Immature natural killer cell (primary cell): ENCODE measurements around the gene WDR5B. TPM values are rescaled to one million over a fixed set of nuclear protein-coding genes. Genes with fewer than 3 reads are reported as not detected.
"Not testable (repeated sequence)": the region's sequence is repeated elsewhere in the genome, so short reads cannot be mapped to it uniquely, and the experiment has no call there.

Experiments
- DNase-seq, 3 donors: peaks; one replicate each; pipeline ENCODE4 v3.0.0; 2022; ENCODE audit warnings: mixed read lengths in 1 of 3
- H3K27ac Mint-ChIP-seq, 6 donors: one replicate each; pipeline ENCODE4 v1.8.0; 2020; ENCODE audit warnings: mixed read lengths in 6 of 6, mild to moderate bottlenecking in 5 of 6, inconsistent platforms in 4 of 6, moderate library complexity in 3 of 6
- H3K27me3 Mint-ChIP-seq, 3 donors: one replicate each; pipeline ENCODE4 v1.8.0; 2020 to 2021; ENCODE audit warnings: low read depth in 3 of 3, mild to moderate bottlenecking in 3 of 3, mixed read lengths in 3 of 3, moderate library complexity in 3 of 3, inconsistent platforms in 1 of 3
- H3K36me3 Mint-ChIP-seq, 3 donors: one replicate each; pipeline ENCODE4 v1.8.0; 2020; ENCODE audit warnings: mixed read lengths in 3 of 3, inconsistent platforms in 2 of 3, mild to moderate bottlenecking in 2 of 3
- H3K4me1 Mint-ChIP-seq, 2 donors: one replicate each; pipeline ENCODE4 v1.8.0; 2020; ENCODE audit warnings: inconsistent platforms in 2 of 2, mild to moderate bottlenecking in 2 of 2, mixed read lengths in 2 of 2, moderate library complexity in 1 of 2
- H3K4me3 Mint-ChIP-seq, 5 donors: one replicate each; pipeline ENCODE4 v1.8.0; 2020; ENCODE audit warnings: mild to moderate bottlenecking in 5 of 5, mixed read lengths in 5 of 5, inconsistent platforms in 3 of 5, moderate library complexity in 3 of 5
- H3K9me3 Mint-ChIP-seq, 6 donors: one replicate each; pipeline ENCODE4 v1.8.0; 2020; ENCODE audit warnings: mild to moderate bottlenecking in 6 of 6, mixed read lengths in 6 of 6, inconsistent platforms in 4 of 6, moderate library complexity in 3 of 6
- polyA plus RNA-seq, 3 donors: library from polyadenylated mRNA; unstranded; fragments of 300-500 nt; fragmentation: Illumina TruSeq; gene quantifications; one replicate each; pipeline ENCODE4 v1.2.3, GENCODE V29; 2021

The WDR5B gene
- 1 to 10 TPM in 2 of 3 donors, under 1 TPM in 1; 0.70 to 2.2 (median 1.3) TPM for polyA plus RNA-seq

- Mint-ChIP-seq H3K27me3 (peaks cover 4 to 13% (median 12%) of the 10 kb centered on the region in 3 donors), H3K4me3 (peak within 1 kb of the TSS; percentile 94 to 100 (median 97)), H3K27ac (peak within 1 kb of the TSS; percentile 97 to 100 (median 100)), H3K36me3 (no peaks in the 10 kb centered on the region), H3K9me3 (no peaks in the 10 kb centered on the region), H3K4me1 (peaks cover 42 to 65% of the 10 kb centered on the region in 2 donors)
- peak; percentile 99 for DNase-seq
These were observed at the start of gene WDR5B for GRCh38 chr3:122415762-122416654. WDR5B (minus strand) TSS chr3:122416062; CDS start chr3:122415528, 534 bp downstream.

GRCh38 chr3:122464659-122465058 is 48.8 kb upstream of the WDR5B start:
- DNase-seq = no peak
- peaks cover 0 to 1% (median 0%) of the 10 kb centered on the region in 3 donors for H3K27me3 Mint-ChIP-seq
- peak overlapping the region in 2 of 6 donors; percentile 14 to 31 for H3K27ac Mint-ChIP-seq
- H3K4me3 Mint-ChIP-seq = no peak overlapping the region
- no peaks in the 10 kb centered on the region for H3K9me3 Mint-ChIP-seq
- H3K36me3 Mint-ChIP-seq = peaks cover 17 to 30% (median 24%) of the 10 kb centered on the region in 3 donors
- peaks cover 18 to 32% of the 10 kb centered on the region in 2 donors for H3K4me1 Mint-ChIP-seq

- H3K27me3 Mint-ChIP-seq = no peaks in the 10 kb centered on the region
- H3K4me1 Mint-ChIP-seq = peaks cover 2 to 16% of the 10 kb centered on the region in 2 donors
- H3K4me3 Mint-ChIP-seq = no peak overlapping the region
- peaks cover 27 to 44% (median 40%) of the 10 kb centered on the region in 3 donors for H3K36me3 Mint-ChIP-seq
- no peak for DNase-seq
- H3K9me3 Mint-ChIP-seq = no peaks in the 10 kb centered on the region
- H3K27ac Mint-ChIP-seq = no peak overlapping the region
These were observed 46.5 kb upstream of the WDR5B start for GRCh38 chr3:122462406-122462805.

- peaks cover 0 to 11% of the 10 kb centered on the region in 2 donors for H3K4me1 Mint-ChIP-seq
- peak overlapping the region in 4 of 6 donors; percentile 5 to 45 (median 30) for H3K27ac Mint-ChIP-seq
- no peaks in the 10 kb centered on the region for H3K9me3 Mint-ChIP-seq
- no peaks in the 10 kb centered on the region for H3K27me3 Mint-ChIP-seq
- no peak for DNase-seq
- H3K4me3 Mint-ChIP-seq = no peak overlapping the region
- peaks cover 27 to 42% (median 41%) of the 10 kb centered on the region in 3 donors for H3K36me3 Mint-ChIP-seq
These were observed 45.9 kb upstream of the WDR5B start for GRCh38 chr3:122461806-122462205.

GRCh38 chr3:122458992-122459391 is 43.1 kb upstream of the WDR5B start:
- Mint-ChIP-seq H3K4me1 (peaks cover 0 to 6% of the 10 kb centered on the region in 2 donors), H3K4me3 (no peak overlapping the region), H3K36me3 (peaks cover 33 to 47% (median 41%) of the 10 kb centered on the region in 3 donors), H3K27me3 (no peaks in the 10 kb centered on the region), H3K9me3 (no peaks in the 10 kb centered on the region), H3K27ac (peak overlapping the region in 1 of 6 donors; percentile 38)
- peak in 1 of 3 donors; percentile 4 for DNase-seq

GRCh38 chr3:122457706-122458105 is 41.8 kb upstream of the WDR5B start:
- H3K27ac Mint-ChIP-seq = peak overlapping the region in 2 of 6 donors; percentile 5 to 20
- no peaks in the 10 kb centered on the region for H3K27me3 Mint-ChIP-seq
- no peak overlapping the region for H3K4me3 Mint-ChIP-seq
- DNase-seq = no peak
- peaks cover 30 to 41% (median 37%) of the 10 kb centered on the region in 3 donors for H3K36me3 Mint-ChIP-seq
- H3K9me3 Mint-ChIP-seq = no peaks in the 10 kb centered on the region
- peaks cover 0 to 6% of the 10 kb centered on the region in 2 donors for H3K4me1 Mint-ChIP-seq

GRCh38 chr3:122456074-122456473 is 40.2 kb upstream of the WDR5B start:
- Mint-ChIP-seq H3K4me1 (peaks cover 0 to 6% of the 10 kb centered on the region in 2 donors), H3K36me3 (peaks cover 25 to 39% (median 26%) of the 10 kb centered on the region in 3 donors), H3K27ac (no peak overlapping the region), H3K4me3 (no peak overlapping the region), H3K9me3 (no peaks in the 10 kb centered on the region), H3K27me3 (no peaks in the 10 kb centered on the region)
- DNase-seq = no peak

GRCh38 chr3:122451371-122451770 is 35.5 kb upstream of the WDR5B start:
- no peak overlapping the region for H3K27ac Mint-ChIP-seq
- no peak for DNase-seq
- no peaks in the 10 kb centered on the region for H3K9me3 Mint-ChIP-seq
- H3K4me1 Mint-ChIP-seq = peaks cover 2 to 17% of the 10 kb centered on the region in 2 donors
- peaks cover 25 to 52% (median 40%) of the 10 kb centered on the region in 3 donors for H3K36me3 Mint-ChIP-seq
- H3K27me3 Mint-ChIP-seq = no peaks in the 10 kb centered on the region
- H3K4me3 Mint-ChIP-seq = no peak overlapping the region

- Mint-ChIP-seq H3K4me1 (peaks cover 6 to 23% of the 10 kb centered on the region in 2 donors), H3K27ac (peak overlapping the region in 2 of 6 donors; percentile 14 to 69), H3K36me3 (peaks cover 42 to 75% (median 66%) of the 10 kb centered on the region in 3 donors), H3K9me3 (peaks cover 2 to 11% (median 5%) of the 10 kb centered on the region in 6 donors)
- not testable (repeated sequence) for H3K4me3 Mint-ChIP-seq, H3K27me3 Mint-ChIP-seq, DNase-seq
These were observed 32.4 kb upstream of the WDR5B start for GRCh38 chr3:122448218-122448617.

- H3K9me3 Mint-ChIP-seq = peaks cover 2 to 11% (median 5%) of the 10 kb centered on the region in 6 donors
- H3K36me3 Mint-ChIP-seq = peaks cover 67 to 94% (median 68%) of the 10 kb centered on the region in 3 donors
- not testable (repeated sequence) for H3K27me3 Mint-ChIP-seq, H3K4me3 Mint-ChIP-seq, H3K27ac Mint-ChIP-seq, DNase-seq
- peaks cover 6 to 23% of the 10 kb centered on the region in 2 donors for H3K4me1 Mint-ChIP-seq
These were observed 28.6 kb upstream of the WDR5B start for GRCh38 chr3:122444491-122444887.

- H3K9me3 Mint-ChIP-seq = peaks cover 2 to 11% (median 5%) of the 10 kb centered on the region in 6 donors
- H3K4me1 Mint-ChIP-seq = peaks cover 6 to 23% of the 10 kb centered on the region in 2 donors
- not testable (repeated sequence) for DNase-seq, H3K4me3 Mint-ChIP-seq, H3K27me3 Mint-ChIP-seq
- H3K27ac Mint-ChIP-seq = peak overlapping the region in 2 of 6 donors; percentile 17 to 55
- H3K36me3 Mint-ChIP-seq = peaks cover 62 to 90% (median 63%) of the 10 kb centered on the region in 3 donors
These were observed 28.1 kb upstream of the WDR5B start for GRCh38 chr3:122443762-122444490.

- Mint-ChIP-seq H3K4me3 (no peak overlapping the region), H3K4me1 (peaks cover 6 to 19% of the 10 kb centered on the region in 2 donors)
These were observed 27.2 kb upstream of the WDR5B start for GRCh38 chr3:122443090-122443489.

GRCh38 chr3:122435950-122436349 is 20.1 kb upstream of the WDR5B start:
- H3K27me3 Mint-ChIP-seq = peaks cover 0 to 2% (median 0%) of the 10 kb centered on the region in 3 donors
- H3K36me3 Mint-ChIP-seq = peaks cover 43 to 75% (median 53%) of the 10 kb centered on the region in 3 donors
- peak overlapping the region in 1 of 6 donors; percentile 30 for H3K27ac Mint-ChIP-seq
- H3K9me3 Mint-ChIP-seq = peaks cover 4 to 17% (median 8%) of the 10 kb centered on the region in 6 donors
- no peak for DNase-seq
- H3K4me3 Mint-ChIP-seq = no peak overlapping the region
- peaks cover 1 to 3% of the 10 kb centered on the region in 2 donors for H3K4me1 Mint-ChIP-seq

More at GRCh38 chr3:122443090-122443489, 27.2 kb upstream of the WDR5B start:
- peaks cover 0 to 2% (median 0%) of the 10 kb centered on the region in 3 donors for H3K27me3 Mint-ChIP-seq
- H3K9me3 Mint-ChIP-seq = peaks cover 2 to 11% (median 5%) of the 10 kb centered on the region in 6 donors
- H3K27ac Mint-ChIP-seq = no peak overlapping the region
- H3K36me3 Mint-ChIP-seq = peaks cover 56 to 90% (median 56%) of the 10 kb centered on the region in 3 donors
- DNase-seq = no peak
